Liver (tissue), 5 donors: ENCODE data around the gene TEKTIP1. TPM values are rescaled to one million over a fixed set of nuclear protein-coding genes. Genes with fewer than 3 reads are reported as not detected.

Source experiments
- polyA plus RNA-seq, 2 donors: library from polyadenylated mRNA; stranded (reverse) in 1 of 2; unstranded in 1 of 2; fragments of 200-250 nt in 1 of 2; fragments of >200 nt in 1 of 2; fragmentation: Nextera tagmentation in 1 of 2; extraction: Ambion mirVana in 1 of 2; gene quantifications; one replicate each; pipeline versions ENCODE4 v1.2.1 to v1.2.3, GENCODE V29; 2013 to 2015
- small RNA-seq: library from RNA; depleted of rRNA; stranded (forward); fragments of <200 nt; gene quantifications from one replicate; pipeline ENCODE3, GENCODE V24; 2014
- total RNA-seq, 2 donors: library from RNA; depleted of rRNA; stranded (reverse); fragments of >200 nt; gene quantifications; one replicate each; pipeline ENCODE4 v1.2.3, GENCODE V29; 2014
- donor health status: healthy.
- donor health status: healthy.
- donor health status: healthy.

TEKTIP1 gene
- total and polyA plus RNA-seq, 4 donors = 0.17 TPM; not detected in 3

Small RNAs within 50 kb of the gene (small RNA-seq; reads per million reads assigned to genes)
- gene AC005786.1 = not detected
- gene RF00212 = not detected

Other genes with a start within 250 kb of the TEKTIP1 start
- 100 to 1,000 TPM in 1 of 2 donors, 10 to 100 TPM in 1; 12.8 to 100 TPM for gene NFIC, start 172.6 kb upstream of the TEKTIP1 start, total RNA-seq
- gene NFIC, start 172.6 kb upstream of the TEKTIP1 start, polyA plus RNA-seq = 10 to 100 TPM; 71.8 to 78.5 TPM
- 1 to 10 TPM in 1 of 2 donors, under 1 TPM in 1; 0.17 to 2.8 TPM for gene SMIM24, start 58.6 kb upstream of the TEKTIP1 start, total RNA-seq
- 10 to 100 TPM in 1 of 2 donors, 1 to 10 TPM in 1; 2.7 to 13.7 TPM for gene SMIM24, start 58.6 kb upstream of the TEKTIP1 start, polyA plus RNA-seq
- gene SMIM44, start 55.7 kb upstream of the TEKTIP1 start, total RNA-seq = not detected
- gene SMIM44, start 55.7 kb upstream of the TEKTIP1 start, polyA plus RNA-seq = not detected
- 10 to 100 TPM in 1 of 2 donors, 1 to 10 TPM in 1; 8.1 to 12.0 TPM for gene DOHH, start 38.5 kb upstream of the TEKTIP1 start, total RNA-seq
- 10 to 100 TPM in 1 of 2 donors, 1 to 10 TPM in 1; 1.4 to 10.2 TPM for gene DOHH, start 38.5 kb upstream of the TEKTIP1 start, polyA plus RNA-seq
- gene FZR1, start 32.9 kb upstream of the TEKTIP1 start, total RNA-seq = 10 to 100 TPM; 17.0 to 27.3 TPM
- 10 to 100 TPM; 18.0 to 22.5 TPM for gene FZR1, start 32.9 kb upstream of the TEKTIP1 start, polyA plus RNA-seq
- gene MFSD12, start 18.4 kb downstream of the TEKTIP1 start, total RNA-seq = 10 to 100 TPM; 21.7 to 43.6 TPM
- 10 to 100 TPM in 1 of 2 donors, 1 to 10 TPM in 1; 9.4 to 27.5 TPM for gene MFSD12, start 18.4 kb downstream of the TEKTIP1 start, polyA plus RNA-seq
- gene HMG20B, start 33.8 kb downstream of the TEKTIP1 start, total RNA-seq = 10 to 100 TPM; 28.6 to 35.1 TPM
- 10 to 100 TPM; 29.3 to 31.7 TPM for gene HMG20B, start 33.8 kb downstream of the TEKTIP1 start, polyA plus RNA-seq
- gene GIPC3, start 46.3 kb downstream of the TEKTIP1 start, total RNA-seq = under 1 TPM; 0.23 to 0.25 TPM
- under 1 TPM; 0.25 to 0.95 TPM for gene GIPC3, start 46.3 kb downstream of the TEKTIP1 start, polyA plus RNA-seq
- 1 to 10 TPM; 1.7 to 6.0 TPM for gene TBXA2R, start 67.7 kb downstream of the TEKTIP1 start, total RNA-seq
- gene TBXA2R, start 67.7 kb downstream of the TEKTIP1 start, polyA plus RNA-seq = 1 to 10 TPM; 5.0 to 5.9 TPM
- gene CACTIN, start 87.6 kb downstream of the TEKTIP1 start, total RNA-seq = 10 to 100 TPM; 12.7 to 13.2 TPM
- 1 to 10 TPM; 1.9 to 7.4 TPM for gene CACTIN, start 87.6 kb downstream of the TEKTIP1 start, polyA plus RNA-seq
- 1 to 10 TPM; 6.7 to 7.4 TPM for gene PIP5K1C, start 161.3 kb downstream of the TEKTIP1 start, total RNA-seq
- 1 to 10 TPM; 1.8 to 5.4 TPM for gene PIP5K1C, start 161.3 kb downstream of the TEKTIP1 start, polyA plus RNA-seq
- gene TJP3, start 169.2 kb downstream of the TEKTIP1 start, total RNA-seq = 1 to 10 TPM; 6.0 to 6.1 TPM
- 1 to 10 TPM; 7.3 to 9.8 TPM for gene TJP3, start 169.2 kb downstream of the TEKTIP1 start, polyA plus RNA-seq
- 10 to 100 TPM; 11.9 to 24.3 TPM for gene APBA3, start 222.5 kb downstream of the TEKTIP1 start, total RNA-seq
- gene APBA3, start 222.5 kb downstream of the TEKTIP1 start, polyA plus RNA-seq = 1 to 10 TPM; 6.4 to 9.6 TPM
- gene MRPL54, start 223.5 kb downstream of the TEKTIP1 start, total RNA-seq = 10 to 100 TPM; 25.1 to 28.5 TPM
- gene MRPL54, start 223.5 kb downstream of the TEKTIP1 start, polyA plus RNA-seq = 100 to 1,000 TPM in 1 of 2 donors, 10 to 100 TPM in 1; 57.2 to 109 TPM
- gene RAX2, start 233.1 kb downstream of the TEKTIP1 start, total RNA-seq = not detected
- not detected for gene RAX2, start 233.1 kb downstream of the TEKTIP1 start, polyA plus RNA-seq
- gene MATK, start 247.2 kb downstream of the TEKTIP1 start, total RNA-seq = 1 to 10 TPM; 2.7 to 7.0 TPM
- gene MATK, start 247.2 kb downstream of the TEKTIP1 start, polyA plus RNA-seq = under 1 TPM; 0.78 to 0.97 TPM